ENCODE results near the gene SLC27A5. TPM values are rescaled to one million over a fixed set of nuclear protein-coding genes. Genes with fewer than 3 reads are reported as not detected.
A peak's percentile ranks its signal among the peaks of the same experiment; 100 is the strongest.
"Not testable (repeated sequence)": the region's sequence is repeated elsewhere in the genome, so short reads cannot be mapped to it uniquely, and the experiment has no call there.

SLC27A5 gene
- total RNA-seq, 4 donors from 2014 or later = 2.6 to 7.4 (median 5.5) TPM

DNA sequence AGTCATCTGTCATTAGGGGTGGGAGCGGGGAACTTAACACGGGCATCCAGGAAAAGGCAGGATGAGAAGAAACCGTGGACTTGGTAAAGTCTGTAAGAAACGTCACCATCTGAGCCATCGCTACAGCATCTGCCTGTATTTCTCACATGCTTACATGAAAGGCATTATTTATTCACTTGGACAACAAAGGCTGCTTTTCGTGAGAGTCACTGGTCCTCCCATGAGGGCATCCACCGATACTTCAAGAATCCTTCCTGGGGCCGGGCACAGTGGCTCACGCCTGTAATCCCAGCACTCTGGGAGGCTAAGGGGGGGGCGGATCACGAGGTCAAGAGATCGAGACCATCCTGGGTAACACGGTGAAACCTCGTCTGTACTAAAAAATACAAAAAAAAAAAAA is 19.5 kb downstream of the SLC27A5 start:
- no peaks in the 10 kb centered on the region for H3K9me3 ChIP-seq
- 69 to 94% methylated on average over 7 to 9 of the region's 14 CpGs for WGBS, 2 donors (ENCODE audit: low coverage in 1 of 2)
- H3K27me3 ChIP-seq = no peaks in the 10 kb centered on the region
- no peak for ATAC-seq
- TF ChIP-seq POLR2A (IDR thresholded peaks at IDR 0.05) (no peak), POLR2AphosphoS5 (IDR thresholded peaks at IDR 0.05) (no peak)
- H3K4me1 ChIP-seq = no peaks in the 10 kb centered on the region
- H3K36me3 ChIP-seq = no peaks in the 10 kb centered on the region
- no peak overlapping the region for H3K27ac ChIP-seq
- no peak overlapping the region for H3K4me3 ChIP-seq

DNA sequence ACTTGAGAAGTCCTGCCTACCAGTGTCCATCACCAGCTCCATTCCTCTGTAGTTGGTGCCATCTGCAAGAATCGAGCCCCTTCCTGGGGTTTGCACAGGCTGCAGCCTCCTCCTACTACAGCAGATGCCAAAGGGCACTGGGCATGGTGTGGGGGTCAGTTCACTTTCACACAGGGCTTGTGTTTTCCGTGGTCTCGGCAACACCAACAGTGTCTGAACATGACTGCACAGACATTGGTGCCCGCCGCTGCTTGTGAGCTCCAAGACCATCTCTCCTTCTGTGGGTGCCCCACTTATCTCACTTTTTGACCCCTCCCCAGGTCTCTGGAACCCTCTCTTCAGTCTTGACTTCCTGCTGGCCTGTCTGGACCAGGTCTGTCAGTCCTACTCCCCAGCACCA is 20.4 kb downstream of the SLC27A5 start:
- Histone ChIP-seq H3K27ac (no peak overlapping the region), H3K9me3 (no peaks in the 10 kb centered on the region), H3K27me3 (no peaks in the 10 kb centered on the region), H3K4me1 (no peaks in the 10 kb centered on the region), H3K4me3 (no peak overlapping the region), H3K36me3 (no peaks in the 10 kb centered on the region)
- no peak for ATAC-seq
- 86 to 90% methylated on average over 1 to 5 of the region's 5 CpGs for WGBS, 2 donors (ENCODE audit: low coverage in 1 of 2)
- TF ChIP-seq POLR2AphosphoS5 (IDR thresholded peaks at IDR 0.05) = no peak
- TF ChIP-seq EP300 (IDR thresholded peaks at IDR 0.05) = no peak
- TF ChIP-seq, protein P1, sequence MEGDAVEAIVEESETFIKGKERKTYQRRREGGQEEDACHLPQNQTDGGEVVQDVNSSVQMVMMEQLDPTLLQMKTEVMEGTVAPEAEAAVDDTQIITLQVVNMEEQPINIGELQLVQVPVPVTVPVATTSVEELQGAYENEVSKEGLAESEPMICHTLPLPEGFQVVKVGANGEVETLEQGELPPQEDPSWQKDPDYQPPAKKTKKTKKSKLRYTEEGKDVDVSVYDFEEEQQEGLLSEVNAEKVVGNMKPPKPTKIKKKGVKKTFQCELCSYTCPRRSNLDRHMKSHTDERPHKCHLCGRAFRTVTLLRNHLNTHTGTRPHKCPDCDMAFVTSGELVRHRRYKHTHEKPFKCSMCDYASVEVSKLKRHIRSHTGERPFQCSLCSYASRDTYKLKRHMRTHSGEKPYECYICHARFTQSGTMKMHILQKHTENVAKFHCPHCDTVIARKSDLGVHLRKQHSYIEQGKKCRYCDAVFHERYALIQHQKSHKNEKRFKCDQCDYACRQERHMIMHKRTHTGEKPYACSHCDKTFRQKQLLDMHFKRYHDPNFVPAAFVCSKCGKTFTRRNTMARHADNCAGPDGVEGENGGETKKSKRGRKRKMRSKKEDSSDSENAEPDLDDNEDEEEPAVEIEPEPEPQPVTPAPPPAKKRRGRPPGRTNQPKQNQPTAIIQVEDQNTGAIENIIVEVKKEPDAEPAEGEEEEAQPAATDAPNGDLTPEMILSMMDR (IDR thresholded peaks at IDR 0.05) = no peak
- no peak for TF ChIP-seq POLR2A (IDR thresholded peaks at IDR 0.05)

DNA sequence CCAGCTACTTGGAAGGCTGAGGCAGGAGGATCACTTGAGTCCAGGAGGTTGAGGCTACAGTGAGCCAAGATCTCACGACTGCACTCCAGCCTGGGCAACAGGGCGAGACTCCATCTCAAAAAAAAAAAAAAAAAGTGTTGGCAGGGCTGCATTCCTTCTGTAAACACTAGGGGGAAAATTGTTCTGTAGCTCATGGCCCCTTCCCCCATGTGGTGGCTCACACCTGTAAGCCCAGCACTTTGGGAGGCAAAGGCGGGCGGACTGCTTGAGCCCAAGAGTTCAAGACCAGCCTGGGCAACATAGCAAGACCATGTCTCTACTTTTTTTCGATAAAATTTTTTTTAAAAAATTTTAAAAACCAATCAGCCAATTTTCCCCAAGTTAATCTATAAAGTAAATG is 27.4 kb downstream of the SLC27A5 start:
- H3K27me3 ChIP-seq, H3K4me3 ChIP-seq, ATAC-seq, H3K4me1 ChIP-seq, H3K9me3 ChIP-seq, H3K27ac ChIP-seq: not testable (repeated sequence)
- 84 to 91% methylated on average over 3 to 5 of the region's 5 CpGs for WGBS, 2 donors (ENCODE audit: low coverage in 1 of 2)
- peaks cover 0 to 33% of the 10 kb centered on the region in 2 donors for H3K36me3 ChIP-seq

DNA sequence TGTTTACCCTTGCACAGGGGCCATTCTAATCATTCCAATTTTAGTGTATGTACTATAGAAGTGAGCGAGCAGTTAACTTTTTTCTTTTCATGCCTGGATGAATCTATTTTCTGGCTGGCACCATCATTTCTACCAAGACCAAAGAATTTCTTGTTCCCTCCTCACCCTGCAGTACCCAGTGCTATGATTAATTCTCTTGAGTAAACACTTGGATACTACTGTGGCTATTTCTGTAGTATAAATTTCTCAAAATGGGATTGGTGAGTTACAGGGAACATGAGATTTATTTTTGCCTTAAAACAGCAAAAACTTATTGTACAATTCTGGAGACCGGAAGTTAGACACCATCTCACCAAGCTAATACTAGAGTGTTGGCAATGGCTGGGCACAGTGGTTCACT is 28.0 kb downstream of the SLC27A5 start:
- 69 to 73% methylated on average over 2 of the region's 2 CpGs for WGBS, 2 donors (ENCODE audit: low coverage in 1 of 2)
- Histone ChIP-seq H3K36me3 (peaks cover 0 to 39% of the 10 kb centered on the region in 2 donors), H3K27ac (peak overlapping the region in 1 of 4 donors; percentile 19), H3K27me3 (no peaks in the 10 kb centered on the region), H3K4me1 (peaks cover 0 to 9% (median 0%) of the 10 kb centered on the region in 3 donors), H3K9me3 (no peaks in the 10 kb centered on the region), H3K4me3 (no peak overlapping the region)
- TF ChIP-seq EP300 (IDR thresholded peaks at IDR 0.05) = no peak
- no peak for TF ChIP-seq POLR2A (IDR thresholded peaks at IDR 0.05)
- TF ChIP-seq, protein P1 (IDR thresholded peaks at IDR 0.05) = no peak
- TF ChIP-seq POLR2AphosphoS5 (IDR thresholded peaks at IDR 0.05) = peak; percentile 10
- no peak for ATAC-seq

DNA sequence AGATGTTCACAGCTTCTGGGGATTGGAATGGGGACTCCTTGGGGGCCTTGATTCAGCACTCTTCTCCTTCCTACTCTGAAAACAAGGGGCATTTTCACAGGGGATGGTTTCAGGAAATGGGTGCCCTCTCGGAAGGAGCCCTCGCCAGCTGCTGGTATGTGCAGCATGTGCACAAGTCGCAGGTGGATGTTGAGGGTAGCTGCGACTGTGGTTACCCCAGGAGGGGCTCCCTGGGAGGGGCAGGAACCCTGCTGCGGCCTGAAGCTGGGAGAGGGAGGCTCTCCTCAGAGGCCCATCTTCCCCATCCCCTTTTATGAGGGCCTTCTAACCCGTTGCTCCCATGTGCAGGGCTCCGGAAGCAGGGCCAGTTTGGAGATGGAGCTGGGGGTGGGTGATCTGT is 29.4 kb downstream of the SLC27A5 start:
- 89% methylated on average over 3 of the region's 7 CpGs; no CpG with 5 or more reads in 1 of the 2 donors for WGBS, 2 donors (ENCODE audit: low coverage in 1 of 2)

DNA sequence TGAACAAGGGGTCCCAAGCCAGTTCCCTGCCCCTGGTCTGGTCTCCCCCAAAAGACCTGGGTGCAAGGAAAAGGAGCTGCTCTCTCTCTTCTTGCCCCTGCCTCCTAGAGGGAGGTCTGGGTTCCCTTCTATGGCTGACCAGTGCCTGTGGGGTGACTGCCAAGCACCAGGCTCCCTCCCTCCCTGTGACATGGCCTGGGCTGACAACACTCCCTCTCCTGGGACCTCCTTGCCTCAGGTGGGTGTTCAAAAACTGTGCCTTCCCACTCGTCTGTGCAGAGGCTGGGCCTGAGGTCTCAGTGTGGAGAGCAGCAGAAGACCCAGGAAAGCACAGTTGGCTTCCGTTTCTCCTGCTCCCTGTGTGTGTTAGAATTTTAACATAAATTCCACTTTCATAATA is 31.0 kb downstream of the SLC27A5 start:
- TF ChIP-seq POLR2AphosphoS5 (IDR thresholded peaks at IDR 0.05) = no peak
- no peak for TF ChIP-seq EP300 (IDR thresholded peaks at IDR 0.05)
- TF ChIP-seq POLR2A (IDR thresholded peaks at IDR 0.05) = no peak
- TF ChIP-seq, protein P1 (IDR thresholded peaks at IDR 0.05) = no peak
- H3K4me3 ChIP-seq = no peak overlapping the region
- H3K9me3 ChIP-seq = no peaks in the 10 kb centered on the region
- 50% methylated on average over 1 of the region's 2 CpGs; no CpG with 5 or more reads in 1 of the 2 donors for WGBS, 2 donors (ENCODE audit: low coverage in 1 of 2)
- H3K36me3 ChIP-seq = peaks cover 0 to 52% of the 10 kb centered on the region in 2 donors
- no peak overlapping the region for H3K27ac ChIP-seq
- no peaks in the 10 kb centered on the region for H3K27me3 ChIP-seq
- ATAC-seq = no peak
- peaks cover 0 to 25% (median 8%) of the 10 kb centered on the region in 3 donors for H3K4me1 ChIP-seq

More for the DNA sequence above, 29.4 kb downstream of the SLC27A5 start:
- no peaks in the 10 kb centered on the region for H3K27me3 ChIP-seq
- no peaks in the 10 kb centered on the region for H3K9me3 ChIP-seq
- H3K36me3 ChIP-seq = peaks cover 0 to 52% of the 10 kb centered on the region in 2 donors
- ATAC-seq = no peak
- peaks cover 0 to 13% (median 0%) of the 10 kb centered on the region in 3 donors for H3K4me1 ChIP-seq
- TF ChIP-seq, protein P1 (IDR thresholded peaks at IDR 0.05) = no peak
- TF ChIP-seq POLR2A (IDR thresholded peaks at IDR 0.05) = no peak
- no peak for TF ChIP-seq EP300 (IDR thresholded peaks at IDR 0.05)
- no peak for TF ChIP-seq POLR2AphosphoS5 (IDR thresholded peaks at IDR 0.05)
- H3K27ac ChIP-seq = no peak overlapping the region
- H3K4me3 ChIP-seq = no peak overlapping the region
